Activated naive CD4-positive, alpha-beta T cell treated with anti-CD3 and anti-CD28 coated beads, Interleukin-2, amount 10 ng/mL, durations not matched to agents 5 hours and 36 hours (primary cell): ENCODE data around the gene KRT81. TPM values are rescaled to one million over a fixed set of nuclear protein-coding genes. Genes with fewer than 3 reads are reported as not detected.

Experiments
- total RNA-seq, 2 experiments: library from RNA; stranded (reverse); gene quantifications; one replicate each; pipeline ENCODE4 v1.2.3, GENCODE V29; 2021

The KRT81 gene
- total RNA-seq, result not detected

GRCh38 chr12:52291267-52291935 is at the start of gene KRT81:
KRT81 (minus strand) TSS chr12:52291534; CDS start chr12:52291465, 69 bp downstream.

GRCh38 chr12:52320784-52321400 is 29.6 kb upstream of the KRT81 start, which contains the start of gene KRT83:
KRT83 (minus strand) TSS chr12:52321398; CDS start chr12:52321335, 63 bp downstream.

GRCh38 chr12:52274521-52275120 is 16.7 kb downstream of the KRT81 start, which contains the start of gene KRT86:
KRT86 (plus strand) TSS chr12:52274645; CDS start chr12:52301917, 27,272 bp downstream.

Other genes starting within 250 kb of the KRT81 start
- gene NR4A1, start 240.1 kb downstream of the KRT81 start, total RNA-seq, result 1 to 10 TPM; 4.9 to 7.0 TPM
- 10 to 100 TPM; 26.3 to 32.0 TPM for gene ATG101, start 221.6 kb downstream of the KRT81 start, total RNA-seq
- gene SMIM41, start 211.8 kb downstream of the KRT81 start, total RNA-seq, result under 1 TPM in 1 of 2 experiments, not detected in 1; 0.15 TPM
- gene KRT80, start 99.5 kb downstream of the KRT81 start, total RNA-seq, result not detected
- gene KRT7, start 58.3 kb downstream of the KRT81 start, total RNA-seq, result 1 to 10 TPM; 4.6 to 6.3 TPM
- gene KRT86, start 16.9 kb downstream of the KRT81 start, total RNA-seq, result under 1 TPM in 1 of 2 experiments, not detected in 1; 0.18 TPM
- gene KRT83, start 29.9 kb upstream of the KRT81 start, total RNA-seq, result not detected
- gene KRT85, start 75.9 kb upstream of the KRT81 start, total RNA-seq, result not detected
- gene KRT84, start 94.1 kb upstream of the KRT81 start, total RNA-seq, result not detected
- not detected for gene KRT82, start 114.8 kb upstream of the KRT81 start, total RNA-seq
- not detected for gene KRT75, start 142.8 kb upstream of the KRT81 start, total RNA-seq
- not detected for gene KRT6B, start 160.6 kb upstream of the KRT81 start, total RNA-seq
- gene KRT6C, start 182.3 kb upstream of the KRT81 start, total RNA-seq, result not detected
- not detected for gene KRT6A, start 201.7 kb upstream of the KRT81 start, total RNA-seq
- gene KRT5, start 228.9 kb upstream of the KRT81 start, total RNA-seq, result not detected